Large intestine (tissue), 3 donors: ENCODE measurements around the gene PSD. TPM values are rescaled to one million over a fixed set of nuclear protein-coding genes. Genes with fewer than 3 reads are reported as not detected.

Experiments
- DNase-seq, 2 donors: peaks; one replicate each; pipeline versions ENCODE4 v3.0.0 to v3.0.0-alpha.2; 2013
- H3K27ac ChIP-seq: one replicate; pipeline ENCODE4 v1.5.1; 2013; ENCODE audit warnings: low read length
- H3K27me3 ChIP-seq: 2 replicates; pipeline ENCODE4 v1.6.1; 2013; ENCODE audit warnings: low read length; ENCODE audit not compliant: control insufficient read depth, insufficient read depth
- H3K36me3 ChIP-seq: 2 replicates; pipeline ENCODE4 v1.6.1; 2013; ENCODE audit warnings: low read length; ENCODE audit not compliant: control insufficient read depth, insufficient read depth
- H3K4me1 ChIP-seq: one replicate; pipeline ENCODE4 v1.6.1; 2013; ENCODE audit warnings: low read length; ENCODE audit not compliant: control insufficient read depth, insufficient read depth
- H3K4me3 ChIP-seq: one replicate; pipeline ENCODE4 v1.5.1; 2013; ENCODE audit warnings: low read length
- H3K9me3 ChIP-seq: one replicate; pipeline ENCODE4 v1.6.1; 2013; ENCODE audit warnings: mild to moderate bottlenecking, low read depth, low read length, moderate library complexity; ENCODE audit not compliant: control insufficient read depth
- WGBS: methylation state at CpG from one replicate; pipeline ENCODE4 v1.1.5; 2013; ENCODE audit warnings: low lambda C conversion rate; ENCODE audit not compliant: insufficient coverage; 5-methylcytosine and 5-hydroxymethylcytosine counted together
- polyA plus RNA-seq: library from polyadenylated mRNA; unstranded; fragments of 120-200 nt; gene quantifications from one replicate; pipeline ENCODE4 v1.2.1, GENCODE V29; 2013

The PSD gene
- polyA plus RNA-seq, 1 donor = 62.0 TPM

- no peaks in the 10 kb centered on the region for H3K4me1 ChIP-seq
- no peak for DNase-seq
- no peaks in the 10 kb centered on the region for H3K27me3 ChIP-seq
- no CpG with 5 or more reads among the region's 3 CpGs for WGBS
- peaks cover 78% of the 10 kb centered on the region for H3K36me3 ChIP-seq
- no peak overlapping the region for H3K27ac ChIP-seq
- no peaks in the 10 kb centered on the region for H3K9me3 ChIP-seq
- H3K4me3 ChIP-seq = no peak overlapping the region
Measured at GRCh38 chr10:102354451-102354850, 64.1 kb downstream of the PSD start.

Other genes with a start within 250 kb of the PSD start
- gene ELOVL3, start 192.5 kb downstream of the PSD start, polyA plus RNA-seq = 0.12 TPM
- not detected for gene PITX3, start 177.3 kb downstream of the PSD start, polyA plus RNA-seq
- 44.0 TPM for gene GBF1, start 173.3 kb downstream of the PSD start, polyA plus RNA-seq
- 22.7 TPM for gene NFKB2, start 23.1 kb downstream of the PSD start, polyA plus RNA-seq
- 22.8 TPM for gene FBXL15, start 2.1 kb upstream of the PSD start, polyA plus RNA-seq
- gene CUEDC2, start 13.8 kb upstream of the PSD start, polyA plus RNA-seq = 38.7 TPM
- gene C10orf95, start 32.8 kb upstream of the PSD start, polyA plus RNA-seq = 4.2 TPM
- 56.6 TPM for gene ACTR1A, start 83.9 kb upstream of the PSD start, polyA plus RNA-seq
- 12.9 TPM for gene SUFU, start 85.2 kb upstream of the PSD start, polyA plus RNA-seq
- gene TRIM8, start 225.7 kb upstream of the PSD start, polyA plus RNA-seq = 56.3 TPM